K562 (cell line): ENCODE measurements around the gene SLC10A3. TPM values are rescaled to one million over a fixed set of nuclear protein-coding genes. Genes with fewer than 3 reads are reported as not detected.

Source experiments
- HDGF ChIP-seq: fragments of 450-650 bp; IDR thresholded peaks from 2 replicates; pipeline ENCODE4 v1.6.1; 2016
- KDM2B ChIP-seq: fragments of 250-450 bp; sonication (Bioruptor Pico); IDR thresholded peaks from 2 replicates; pipeline ENCODE4 v1.8.0; 2021; ENCODE audit warnings: mild to moderate bottlenecking, moderate library complexity
- LARP7 ChIP-seq: fragments of 450-650 bp; IDR thresholded peaks from 2 replicates; pipeline ENCODE4 v1.6.1; 2016
- NFATC3 ChIP-seq: fragments of 450-650 bp; IDR thresholded peaks from 2 replicates; pipeline ENCODE4 v1.6.1; 2017; ENCODE audit warnings: mild to moderate bottlenecking
- PHB2 ChIP-seq: fragments of 450-650 bp; IDR thresholded peaks from 2 replicates; pipeline ENCODE4 v1.6.1; 2017; ENCODE audit warnings: low read depth
- PURB ChIP-seq: sonication (generic); formaldehyde crosslinking; IDR thresholded peaks from 2 replicates; pipeline ENCODE4 v1.9.0; 2021; ENCODE audit warnings: low read depth, mild to moderate bottlenecking, missing genetic modification reagents
- RB1 ChIP-seq: fragments of 450-650 bp; IDR thresholded peaks from 2 replicates; pipeline ENCODE4 v1.6.1; 2017; ENCODE audit warnings: low read depth, mild to moderate bottlenecking
- RBM17 ChIP-seq: fragments of 200-400 bp; formaldehyde crosslinking; IDR thresholded peaks from 2 replicates; pipeline ENCODE4 v1.6.1; 2017; ENCODE audit warnings: low read depth, mild to moderate bottlenecking, low read length, borderline replicate concordance
- RBM39 ChIP-seq: fragments of 200-400 bp; formaldehyde crosslinking; optimal IDR thresholded peaks from 2 replicates; pipeline ENCODE3; 2018; ENCODE audit warnings: low read depth, low read length
- RFX7 ChIP-seq: fragments of 250-450 bp; sonication (Bioruptor Pico); IDR thresholded peaks from 2 replicates; pipeline ENCODE4 v1.5.1; 2021; ENCODE audit warnings: mild to moderate bottlenecking
- SOX6 ChIP-seq: fragments of 450-650 bp; IDR thresholded peaks from 2 replicates; pipeline ENCODE4 v1.6.1; 2014; ENCODE audit warnings: mild to moderate bottlenecking
- SP1 ChIP-seq: sonication (generic); formaldehyde crosslinking; IDR thresholded peaks from 2 replicates; pipeline ENCODE4 v1.8.1; 2022; ENCODE audit warnings: mild to moderate bottlenecking, missing genetic modification reagents
- ZNF121 ChIP-seq: sonication (generic); formaldehyde crosslinking; conservative IDR thresholded peaks from 2 replicates; pipeline ENCODE4 v1.8.0; 2022; ENCODE audit warnings: missing genetic modification reagents
- polyA plus RNA-seq, 8 experiments: library from polyadenylated mRNA; depleted of rRNA in 4 of 8; stranded (reverse) in 5 of 8; unstranded in 3 of 8; fragments of >200 nt; fragmentation: Nextera tagmentation in 2 of 8; fragmentation: Illumina TruSeq in 1 of 8; extraction: Ambion mirVana in 2 of 8; extraction: Trizol in 1 of 8; gene quantifications; 2 replicates each; pipeline versions ENCODE4 v1.2.1 to v1.2.3, GENCODE V29; 2011 to 2014; ENCODE audit warnings: inconsistent platforms in 1 of 8, missing spikeins in 1 of 8
- total RNA-seq, 7 experiments: library from RNA; depleted of rRNA in 6 of 7; stranded (reverse); fragments of >200 nt in 6 of 7; fragmentation: Illumina TruSeq in 2 of 7; extraction: Trizol in 2 of 7; gene quantifications; 2 replicates each; pipeline versions ENCODE4 v1.2.1 to v1.2.3, GENCODE V29; 2011 to 2021; ENCODE audit warnings: low replicate concordance in 1 of 7
- TF ChIP-seq, protein P1 (sequence below): fragments of 250-450 bp; sonication (Bioruptor Pico); IDR thresholded peaks from 2 replicates; pipeline ENCODE4 v1.5.1; 2021; ENCODE audit warnings: mild to moderate bottlenecking
- TF ChIP-seq, protein P2 (sequence below): fragments of 250-450 bp; sonication (Bioruptor Pico); IDR thresholded peaks from 2 replicates; pipeline ENCODE4 v1.9.0; 2021; ENCODE audit warnings: mild to moderate bottlenecking, inconsistent platforms
- TF ChIP-seq, protein P3 (sequence below): fragments of 150-350 bp; conservative IDR thresholded peaks from 2 replicates; pipeline ENCODE4 v1.6.1; 2014; ENCODE audit warnings: low read length
- TF ChIP-seq, protein P4 (sequence below): fragments of 450-650 bp; IDR thresholded peaks from 2 replicates; pipeline ENCODE4 v1.6.1; 2018; ENCODE audit warnings: mild to moderate bottlenecking, low read depth; ENCODE audit not compliant: partially characterized antibody
- TF ChIP-seq, protein P5 (sequence below): sonication (generic); formaldehyde crosslinking; IDR thresholded peaks from 2 replicates; pipeline ENCODE4 v1.8.0; 2022; ENCODE audit warnings: missing genetic modification reagents, mild to moderate bottlenecking, moderate library complexity, borderline replicate concordance

SLC10A3 gene
- total and polyA plus RNA-seq, 9 of the 15 experiments (the other 6 are each of a cell fraction or from before 2014, with no cell fraction given), result 5.2 to 30.6 (median 16.7) TPM

DNA sequence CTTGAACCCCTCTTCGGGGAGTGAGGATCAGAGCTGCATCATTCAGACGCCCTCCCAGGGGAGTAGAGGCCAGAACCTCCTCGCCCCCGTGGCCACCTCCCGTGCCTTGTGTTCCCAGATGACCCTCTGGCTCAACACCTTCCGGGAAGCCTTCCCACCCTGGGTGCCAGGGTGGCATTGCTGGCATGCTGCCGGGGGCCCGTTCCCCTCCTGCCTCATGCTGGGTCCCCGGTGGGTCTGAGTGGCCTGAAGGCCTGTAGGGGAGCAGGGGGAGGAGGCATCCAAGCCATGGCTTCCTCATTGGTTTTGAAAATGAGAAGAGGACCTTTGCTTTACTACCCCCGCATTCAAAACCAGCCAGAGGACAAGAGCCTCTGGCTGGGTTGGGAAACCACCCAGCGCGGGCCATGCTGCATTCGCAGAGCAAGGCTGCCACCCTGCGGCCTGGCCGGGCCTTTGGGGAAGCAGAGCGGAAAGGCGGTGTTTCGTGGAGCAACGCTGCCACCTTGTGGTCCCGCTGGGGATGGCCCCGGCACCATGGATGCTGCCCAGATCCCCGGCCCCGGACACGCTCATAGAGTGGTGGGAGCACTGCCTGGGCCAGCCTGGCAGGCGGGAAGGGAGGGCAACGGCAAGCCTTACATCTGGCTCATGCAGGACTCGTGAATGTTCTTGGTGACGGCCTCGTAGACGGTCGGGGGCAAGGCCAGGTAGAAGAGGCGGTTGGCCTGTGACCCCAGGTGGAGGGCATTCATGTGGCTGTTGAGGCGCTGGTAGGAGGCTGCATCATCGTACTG, 44.3 kb upstream of the SLC10A3 start (continued):
- TF ChIP-seq, protein P1, sequence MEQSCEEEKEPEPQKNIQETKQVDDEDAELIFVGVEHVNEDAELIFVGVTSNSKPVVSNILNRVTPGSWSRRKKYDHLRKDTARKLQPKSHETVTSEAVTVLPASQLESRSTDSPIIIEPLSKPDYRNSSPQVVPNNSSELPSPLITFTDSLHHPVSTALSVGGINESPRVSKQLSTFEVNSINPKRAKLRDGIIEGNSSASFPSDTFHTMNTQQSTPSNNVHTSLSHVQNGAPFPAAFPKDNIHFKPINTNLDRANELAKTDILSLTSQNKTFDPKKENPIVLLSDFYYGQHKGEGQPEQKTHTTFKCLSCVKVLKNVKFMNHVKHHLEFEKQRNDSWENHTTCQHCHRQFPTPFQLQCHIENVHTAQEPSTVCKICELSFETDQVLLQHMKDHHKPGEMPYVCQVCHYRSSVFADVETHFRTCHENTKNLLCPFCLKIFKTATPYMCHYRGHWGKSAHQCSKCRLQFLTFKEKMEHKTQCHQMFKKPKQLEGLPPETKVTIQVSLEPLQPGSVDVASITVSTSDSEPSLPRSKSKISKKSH (CRISPR knock-in tag), result no peak
- TF ChIP-seq, protein P2, sequence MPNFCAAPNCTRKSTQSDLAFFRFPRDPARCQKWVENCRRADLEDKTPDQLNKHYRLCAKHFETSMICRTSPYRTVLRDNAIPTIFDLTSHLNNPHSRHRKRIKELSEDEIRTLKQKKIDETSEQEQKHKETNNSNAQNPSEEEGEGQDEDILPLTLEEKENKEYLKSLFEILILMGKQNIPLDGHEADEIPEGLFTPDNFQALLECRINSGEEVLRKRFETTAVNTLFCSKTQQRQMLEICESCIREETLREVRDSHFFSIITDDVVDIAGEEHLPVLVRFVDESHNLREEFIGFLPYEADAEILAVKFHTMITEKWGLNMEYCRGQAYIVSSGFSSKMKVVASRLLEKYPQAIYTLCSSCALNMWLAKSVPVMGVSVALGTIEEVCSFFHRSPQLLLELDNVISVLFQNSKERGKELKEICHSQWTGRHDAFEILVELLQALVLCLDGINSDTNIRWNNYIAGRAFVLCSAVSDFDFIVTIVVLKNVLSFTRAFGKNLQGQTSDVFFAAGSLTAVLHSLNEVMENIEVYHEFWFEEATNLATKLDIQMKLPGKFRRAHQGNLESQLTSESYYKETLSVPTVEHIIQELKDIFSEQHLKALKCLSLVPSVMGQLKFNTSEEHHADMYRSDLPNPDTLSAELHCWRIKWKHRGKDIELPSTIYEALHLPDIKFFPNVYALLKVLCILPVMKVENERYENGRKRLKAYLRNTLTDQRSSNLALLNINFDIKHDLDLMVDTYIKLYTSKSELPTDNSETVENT (CRISPR knock-in tag), result no peak
- TF ChIP-seq RFX7 (CRISPR knock-in tag), result no peak
- TF ChIP-seq, protein P3, sequence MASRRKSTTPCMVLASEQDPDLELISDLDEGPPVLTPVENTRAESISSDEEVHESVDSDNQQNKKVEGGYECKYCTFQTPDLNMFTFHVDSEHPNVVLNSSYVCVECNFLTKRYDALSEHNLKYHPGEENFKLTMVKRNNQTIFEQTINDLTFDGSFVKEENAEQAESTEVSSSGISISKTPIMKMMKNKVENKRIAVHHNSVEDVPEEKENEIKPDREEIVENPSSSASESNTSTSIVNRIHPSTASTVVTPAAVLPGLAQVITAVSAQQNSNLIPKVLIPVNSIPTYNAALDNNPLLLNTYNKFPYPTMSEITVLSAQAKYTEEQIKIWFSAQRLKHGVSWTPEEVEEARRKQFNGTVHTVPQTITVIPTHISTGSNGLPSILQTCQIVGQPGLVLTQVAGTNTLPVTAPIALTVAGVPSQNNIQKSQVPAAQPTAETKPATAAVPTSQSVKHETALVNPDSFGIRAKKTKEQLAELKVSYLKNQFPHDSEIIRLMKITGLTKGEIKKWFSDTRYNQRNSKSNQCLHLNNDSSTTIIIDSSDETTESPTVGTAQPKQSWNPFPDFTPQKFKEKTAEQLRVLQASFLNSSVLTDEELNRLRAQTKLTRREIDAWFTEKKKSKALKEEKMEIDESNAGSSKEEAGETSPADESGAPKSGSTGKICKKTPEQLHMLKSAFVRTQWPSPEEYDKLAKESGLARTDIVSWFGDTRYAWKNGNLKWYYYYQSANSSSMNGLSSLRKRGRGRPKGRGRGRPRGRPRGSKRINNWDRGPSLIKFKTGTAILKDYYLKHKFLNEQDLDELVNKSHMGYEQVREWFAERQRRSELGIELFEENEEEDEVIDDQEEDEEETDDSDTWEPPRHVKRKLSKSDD, result 0 out of 2 replicates have a peak, but pooled peaks have one; percentile 48
- no peak for TF ChIP-seq NFATC3
- TF ChIP-seq PHB2, result no peak
- peak; percentile 45; the same call in 1 of the 2 replicates for TF ChIP-seq SOX6
- TF ChIP-seq LARP7, result no peak
- no peak for TF ChIP-seq KDM2B (CRISPR knock-in tag)
- TF ChIP-seq HDGF, result peak; percentile 53; the same call in 1 of the 2 replicates
- TF ChIP-seq, protein P4, sequence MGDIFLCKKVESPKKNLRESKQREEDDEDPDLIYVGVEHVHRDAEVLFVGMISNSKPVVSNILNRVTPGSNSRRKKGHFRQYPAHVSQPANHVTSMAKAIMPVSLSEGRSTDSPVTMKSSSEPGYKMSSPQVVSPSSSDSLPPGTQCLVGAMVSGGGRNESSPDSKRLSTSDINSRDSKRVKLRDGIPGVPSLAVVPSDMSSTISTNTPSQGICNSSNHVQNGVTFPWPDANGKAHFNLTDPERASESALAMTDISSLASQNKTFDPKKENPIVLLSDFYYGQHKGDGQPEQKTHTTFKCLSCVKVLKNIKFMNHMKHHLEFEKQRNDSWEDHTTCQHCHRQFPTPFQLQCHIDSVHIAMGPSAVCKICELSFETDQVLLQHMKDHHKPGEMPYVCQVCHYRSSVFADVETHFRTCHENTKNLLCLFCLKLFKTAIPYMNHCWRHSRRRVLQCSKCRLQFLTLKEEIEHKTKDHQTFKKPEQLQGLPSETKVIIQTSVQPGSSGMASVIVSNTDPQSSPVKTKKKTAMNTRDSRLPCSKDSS, result no peak
- no peak for TF ChIP-seq RBM39
- TF ChIP-seq RBM17, result no peak
- TF ChIP-seq ZNF121 (CRISPR knock-in tag), result no peak
- peak; percentile 95 for TF ChIP-seq RB1
- no peak for TF ChIP-seq PURB (CRISPR knock-in tag)
- peak; percentile 83 for TF ChIP-seq SP1 (CRISPR knock-in tag)
- TF ChIP-seq, protein P5, sequence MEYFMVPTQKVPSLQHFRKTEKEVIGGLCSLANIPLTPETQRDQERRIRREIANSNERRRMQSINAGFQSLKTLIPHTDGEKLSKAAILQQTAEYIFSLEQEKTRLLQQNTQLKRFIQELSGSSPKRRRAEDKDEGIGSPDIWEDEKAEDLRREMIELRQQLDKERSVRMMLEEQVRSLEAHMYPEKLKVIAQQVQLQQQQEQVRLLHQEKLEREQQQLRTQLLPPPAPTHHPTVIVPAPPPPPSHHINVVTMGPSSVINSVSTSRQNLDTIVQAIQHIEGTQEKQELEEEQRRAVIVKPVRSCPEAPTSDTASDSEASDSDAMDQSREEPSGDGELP (CRISPR knock-in tag), result peak; percentile 88
